Tibial nerve (tissue), 4 donors: ENCODE data around the gene WNT2. TPM values are rescaled to one million over a fixed set of nuclear protein-coding genes. Genes with fewer than 3 reads are reported as not detected.

ENCODE experiments used
- DNase-seq, 2 donors: peaks; one replicate each; pipeline ENCODE4 v3.0.0-alpha.2; 2019; ENCODE audit warnings: low spot score in 2 of 2
- H3K27ac ChIP-seq, 4 donors: fragments of 200-600 bp; sonication (generic) in 3 of 4; one replicate each; pipeline ENCODE4 v1.5.1; 2017 to 2019; ENCODE audit warnings: mild to moderate bottlenecking in 1 of 4
- H3K27me3 ChIP-seq, 2 donors: fragments of 200-600 bp; sonication (generic) in 1 of 2; one replicate each; pipeline versions ENCODE4 v1.5.1 to v1.6.0; 2017 to 2019
- H3K36me3 ChIP-seq, 3 donors: fragments of 200-600 bp; sonication (generic); one replicate each; pipeline ENCODE4 v1.5.1; 2018 to 2019
- H3K4me1 ChIP-seq, 4 donors: fragments of 200-600 bp; sonication (generic) in 3 of 4; one replicate each; pipeline ENCODE4 v1.5.1; 2017 to 2019
- H3K4me3 ChIP-seq, 4 donors: fragments of 200-600 bp; sonication (generic) in 3 of 4; one replicate each; pipeline ENCODE4 v1.5.1; 2017 to 2019; ENCODE audit warnings: mild to moderate bottlenecking in 1 of 4, moderate library complexity in 1 of 4
- H3K9me3 ChIP-seq, 4 donors: fragments of 200-600 bp; sonication (generic) in 3 of 4; one replicate each; pipeline ENCODE4 v1.5.1; 2017 to 2019
- EP300 ChIP-seq, 2 donors: sonication (generic); formaldehyde crosslinking; IDR thresholded peaks; one replicate each; pipeline ENCODE4 v1.6.1; 2017; ENCODE audit warnings: antibody characterized with exemption in 2 of 2, mild to moderate bottlenecking in 1 of 2
- POLR2A ChIP-seq, 2 donors: fragments of 450-650 bp; IDR thresholded peaks; one replicate each; pipeline ENCODE4 v1.6.1; 2017; ENCODE audit warnings: antibody characterized with exemption in 2 of 2, mild to moderate bottlenecking in 2 of 2, moderate library complexity in 2 of 2
- WGBS, 2 donors: methylation state at CpG; one replicate each; pipeline ENCODE4 v1.1.5; 2018; 5-methylcytosine and 5-hydroxymethylcytosine counted together
- total RNA-seq, 4 donors: library from RNA; depleted of rRNA; stranded (reverse); fragments of >200 nt; gene quantifications; one replicate each; pipeline ENCODE4 v1.1.0, GENCODE V29; 2016
- TF ChIP-seq, protein P1 (sequence below), 5 experiments: fragments of 200-600 bp in 3 of 5; fragments of 450-650 bp in 2 of 5; sonication (generic) in 3 of 5; IDR thresholded peaks; one replicate each; pipeline ENCODE4 v1.5.1; 2016 to 2019; ENCODE audit warnings: antibody characterized with exemption in 5 of 5, mild to moderate bottlenecking in 3 of 5, moderate library complexity in 2 of 5

The WNT2 gene
- total RNA-seq, 4 donors from 2014 or later = 0.59 to 1.7 TPM; not detected in 2

DNA sequence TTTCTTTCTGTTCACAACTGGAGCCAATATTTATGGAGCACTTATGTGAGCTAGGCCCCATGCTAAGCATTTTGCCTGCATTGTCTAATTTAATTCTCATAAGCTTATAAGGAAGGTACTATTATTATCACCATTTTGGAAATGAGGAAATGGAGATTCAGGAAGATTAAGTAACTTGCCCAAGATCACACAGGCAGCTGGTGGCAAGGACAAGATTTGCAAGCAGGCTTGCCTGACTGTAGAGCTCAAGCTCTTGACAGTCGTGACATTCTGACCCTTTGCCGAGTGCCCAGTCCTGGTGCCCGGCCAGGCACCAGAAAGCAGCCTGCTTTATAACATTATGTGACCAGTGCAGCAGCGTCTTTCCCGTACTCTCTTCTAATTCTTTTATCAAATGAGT lies 38.2 kb downstream of the WNT2 start:
- Histone ChIP-seq H3K27me3 (no peaks in the 10 kb centered on the region), H3K27ac (no peak overlapping the region), H3K9me3 (no peaks in the 10 kb centered on the region), H3K36me3 (no peaks in the 10 kb centered on the region), H3K4me3 (no peak overlapping the region), H3K4me1 (no peaks in the 10 kb centered on the region)
- WGBS, 2 donors = 88 to 93% methylated on average over 5 of the region's 5 CpGs
- TF ChIP-seq EP300 (IDR thresholded peaks at IDR 0.05) (no peak), POLR2A (IDR thresholded peaks at IDR 0.05) (no peak)
- DNase-seq = no peak

DNA sequence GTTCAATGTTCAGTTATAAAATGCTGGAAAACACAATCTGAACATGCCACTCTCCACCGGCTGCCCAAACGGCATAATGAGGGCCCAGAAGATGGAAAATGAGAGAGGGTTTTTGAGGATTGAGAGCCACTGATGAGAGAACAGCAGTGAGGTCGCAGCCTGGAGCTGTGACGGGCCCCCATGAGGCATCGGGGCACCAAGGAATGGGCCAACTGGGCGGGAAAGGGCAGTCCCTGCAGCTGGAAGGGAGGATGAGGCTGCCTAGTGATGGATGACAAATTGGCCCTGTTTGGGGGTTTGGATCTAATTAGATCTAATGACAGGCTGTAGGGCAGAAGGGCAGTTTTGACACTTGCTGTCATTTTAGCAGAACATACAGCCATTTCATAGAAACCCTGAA lies 39.1 kb downstream of the WNT2 start:
- TF ChIP-seq POLR2A (IDR thresholded peaks at IDR 0.05) = no peak
- TF ChIP-seq, protein P1, sequence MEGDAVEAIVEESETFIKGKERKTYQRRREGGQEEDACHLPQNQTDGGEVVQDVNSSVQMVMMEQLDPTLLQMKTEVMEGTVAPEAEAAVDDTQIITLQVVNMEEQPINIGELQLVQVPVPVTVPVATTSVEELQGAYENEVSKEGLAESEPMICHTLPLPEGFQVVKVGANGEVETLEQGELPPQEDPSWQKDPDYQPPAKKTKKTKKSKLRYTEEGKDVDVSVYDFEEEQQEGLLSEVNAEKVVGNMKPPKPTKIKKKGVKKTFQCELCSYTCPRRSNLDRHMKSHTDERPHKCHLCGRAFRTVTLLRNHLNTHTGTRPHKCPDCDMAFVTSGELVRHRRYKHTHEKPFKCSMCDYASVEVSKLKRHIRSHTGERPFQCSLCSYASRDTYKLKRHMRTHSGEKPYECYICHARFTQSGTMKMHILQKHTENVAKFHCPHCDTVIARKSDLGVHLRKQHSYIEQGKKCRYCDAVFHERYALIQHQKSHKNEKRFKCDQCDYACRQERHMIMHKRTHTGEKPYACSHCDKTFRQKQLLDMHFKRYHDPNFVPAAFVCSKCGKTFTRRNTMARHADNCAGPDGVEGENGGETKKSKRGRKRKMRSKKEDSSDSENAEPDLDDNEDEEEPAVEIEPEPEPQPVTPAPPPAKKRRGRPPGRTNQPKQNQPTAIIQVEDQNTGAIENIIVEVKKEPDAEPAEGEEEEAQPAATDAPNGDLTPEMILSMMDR (IDR thresholded peaks at IDR 0.05) = no peak
- TF ChIP-seq EP300 (IDR thresholded peaks at IDR 0.05) = no peak
- WGBS, 2 donors = 69% methylated on average over 6 of the region's 6 CpGs
- Histone ChIP-seq H3K4me3 (no peak overlapping the region), H3K27me3 (no peaks in the 10 kb centered on the region), H3K4me1 (no peaks in the 10 kb centered on the region), H3K36me3 (no peaks in the 10 kb centered on the region), H3K9me3 (no peaks in the 10 kb centered on the region), H3K27ac (no peak overlapping the region)
- DNase-seq = no peak

DNA sequence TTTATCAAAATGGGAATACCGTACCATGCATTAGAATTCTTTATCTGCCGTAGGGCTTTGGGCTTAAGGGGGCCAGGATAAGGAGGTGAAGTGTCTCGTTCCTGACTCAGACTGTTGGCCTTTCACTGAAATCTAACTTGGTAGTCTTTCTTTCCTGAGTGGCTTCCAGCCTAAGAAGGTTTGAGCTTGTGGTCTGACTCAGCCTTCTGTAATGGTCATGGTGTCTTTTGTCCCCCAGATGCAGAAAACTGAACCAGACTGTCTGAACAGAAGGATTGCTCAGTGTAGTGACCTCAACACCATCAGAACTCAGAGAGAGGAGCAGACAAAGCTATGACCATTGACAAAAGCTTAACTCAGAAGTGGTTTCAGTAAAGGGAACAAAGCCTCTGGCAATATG lies 39.5 kb downstream of the WNT2 start:
- no peak for DNase-seq

DNA sequence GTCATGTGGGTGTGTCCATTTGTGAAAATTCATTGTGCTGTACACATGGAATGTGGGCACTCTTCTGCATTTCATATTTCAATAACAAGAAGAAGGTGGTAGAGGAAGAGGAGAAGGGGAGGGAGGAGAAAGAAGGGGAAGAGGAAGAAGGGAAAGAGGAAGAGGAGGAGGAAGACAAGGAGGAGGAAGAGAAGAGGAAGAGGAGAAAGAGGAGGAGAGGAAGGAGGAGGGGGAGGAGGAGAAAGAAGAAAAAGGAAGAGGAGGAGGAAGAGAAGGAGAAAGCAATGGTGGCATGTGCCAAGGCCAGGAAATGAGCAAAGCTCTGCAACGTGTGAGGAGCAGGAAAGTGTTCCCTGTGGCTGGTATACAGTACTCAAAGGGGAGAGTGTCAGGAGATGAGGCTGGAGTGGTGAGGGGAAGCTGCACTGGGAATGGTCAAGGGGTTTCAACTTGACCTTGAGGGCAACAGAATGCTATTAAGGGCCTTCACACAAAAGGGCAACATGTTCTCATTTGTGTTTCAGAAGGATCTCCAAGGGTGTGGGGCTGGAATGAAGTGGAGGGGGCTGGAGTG lies 40.5 kb downstream of the WNT2 start:
- Histone ChIP-seq H3K9me3 (no peaks in the 10 kb centered on the region), H3K27ac (no peak overlapping the region), H3K27me3 (no peaks in the 10 kb centered on the region), H3K4me1 (no peaks in the 10 kb centered on the region), H3K4me3 (no peak overlapping the region), H3K36me3 (no peaks in the 10 kb centered on the region)
- 26 to 32% methylated on average over 1 of the region's 1 CpG for WGBS, 2 donors
- no peak for DNase-seq
- TF ChIP-seq POLR2A (IDR thresholded peaks at IDR 0.05) (no peak), EP300 (IDR thresholded peaks at IDR 0.05) (no peak)
- TF ChIP-seq, protein P1 (IDR thresholded peaks at IDR 0.05) = no peak

More for the DNA sequence above, 39.5 kb downstream of the WNT2 start:
- WGBS, 2 donors = 74 to 81% methylated on average over 3 of the region's 3 CpGs
- TF ChIP-seq EP300 (IDR thresholded peaks at IDR 0.05) (no peak), POLR2A (IDR thresholded peaks at IDR 0.05) (no peak)
- TF ChIP-seq, protein P1 (IDR thresholded peaks at IDR 0.05) = no peak
- H3K4me3 ChIP-seq = no peak overlapping the region
- H3K9me3 ChIP-seq = no peaks in the 10 kb centered on the region
- H3K27ac ChIP-seq = no peak overlapping the region
- H3K36me3 ChIP-seq = no peaks in the 10 kb centered on the region
- H3K27me3 ChIP-seq = no peaks in the 10 kb centered on the region
- H3K4me1 ChIP-seq = no peaks in the 10 kb centered on the region

DNA sequence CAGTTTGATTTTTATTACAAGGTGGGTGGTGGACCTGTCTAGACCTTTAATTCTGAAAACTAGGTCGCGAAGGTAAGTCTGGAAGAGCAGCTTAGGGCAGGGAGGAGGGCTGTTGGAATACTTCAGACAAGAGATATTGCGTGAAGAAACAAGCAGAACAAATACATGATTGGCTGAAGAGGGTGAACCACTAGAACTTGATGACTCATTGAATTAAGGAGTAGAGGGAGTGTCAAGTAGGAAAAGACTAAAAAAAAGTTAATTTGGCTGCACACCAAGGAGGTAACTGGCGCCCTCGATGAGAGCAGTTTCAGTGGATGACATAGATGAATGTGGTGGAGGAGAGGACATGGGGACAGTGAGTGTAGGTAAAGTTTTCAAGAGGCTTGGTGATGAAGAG lies 41.3 kb downstream of the WNT2 start:
- H3K27me3 ChIP-seq = no peaks in the 10 kb centered on the region
- H3K9me3 ChIP-seq = no peaks in the 10 kb centered on the region
- TF ChIP-seq POLR2A (IDR thresholded peaks at IDR 0.05) = no peak
- TF ChIP-seq, protein P1 (IDR thresholded peaks at IDR 0.05) = no peak
- no peak for TF ChIP-seq EP300 (IDR thresholded peaks at IDR 0.05)
- WGBS, 2 donors = 89 to 90% methylated on average over 5 of the region's 5 CpGs
- H3K27ac ChIP-seq = no peak overlapping the region
- no peaks in the 10 kb centered on the region for H3K4me1 ChIP-seq
- no peak overlapping the region for H3K4me3 ChIP-seq
- no peaks in the 10 kb centered on the region for H3K36me3 ChIP-seq
- DNase-seq = no peak
